Neural cell (in vitro differentiated cells): Measurements from ENCODE around the gene POLR2H.

Experiments used
- CTCF ChIP-seq: fragments of 450-650 bp; IDR thresholded peaks from 2 replicates; pipeline ENCODE4 v1.5.1; 2014; ENCODE audit warnings: antibody characterized with exemption, mild to moderate bottlenecking, moderate library complexity; ENCODE audit not compliant: poor library complexity, severe bottlenecking
- EP300 ChIP-seq: fragments of 450-650 bp; conservative IDR thresholded peaks from 2 replicates; pipeline ENCODE4 v1.6.1; 2014; ENCODE audit warnings: antibody characterized with exemption, mild to moderate bottlenecking, moderate library complexity; ENCODE audit not compliant: poor library complexity, severe bottlenecking
- EZH2 ChIP-seq: fragments of 200-600, 300-800 bp; shearing (Covaris generic), sonication (generic); IDR thresholded peaks from 2 replicates; pipeline ENCODE4 v1.6.1; 2014; ENCODE audit warnings: antibody characterized with exemption, low read length, borderline replicate concordance, mild to moderate bottlenecking; ENCODE audit not compliant: insufficient read depth, poor library complexity, severe bottlenecking
- POLR2AphosphoS5 ChIP-seq: IDR thresholded peaks from 2 replicates; pipeline ENCODE4 v1.6.1; 2012
- RAD21 ChIP-seq: fragments of 450-650 bp; conservative IDR thresholded peaks from 2 replicates; pipeline ENCODE4 v1.6.1; 2014; ENCODE audit warnings: antibody characterized with exemption, mild to moderate bottlenecking, moderate library complexity
- REST ChIP-seq: IDR thresholded peaks from 2 replicates; pipeline ENCODE4 v1.6.1; 2012; ENCODE audit warnings: borderline replicate concordance
- SMC3 ChIP-seq: fragments of 450-650 bp; conservative IDR thresholded peaks from 2 replicates; pipeline ENCODE4 v1.6.1; 2014; ENCODE audit warnings: antibody characterized with exemption, mild to moderate bottlenecking, moderate library complexity; ENCODE audit not compliant: poor library complexity
- TAF1 ChIP-seq: IDR thresholded peaks from 2 replicates; pipeline ENCODE4 v1.6.1; 2012; ENCODE audit warnings: low read depth

GRCh38 chr3:184386047-184386806 is 24.7 kb downstream of the POLR2H start:
- TF ChIP-seq CTCF (no peak), EZH2 (no peak), EP300 (no peak), POLR2AphosphoS5 (no peak), REST (no peak), SMC3 (no peak), TAF1 (no peak), RAD21 (no peak)
